HG03432 (cell line): Measurements from ENCODE around the gene CFAP73.
"Not testable (repeated sequence)": the region's sequence is repeated elsewhere in the genome, so short reads cannot be mapped to it uniquely, and the experiment has no call there.

Source experiments
- ATAC-seq: cut with Tn5 transposase; IDR thresholded peaks from one replicate; pipeline ENCODE4 v1.9.1; 2021; ENCODE audit warnings: mild to moderate bottlenecking, moderate library complexity; ENCODE audit not compliant: unreplicated experiment

CFAP73 gene

GRCh38 chr12:113149361-113150150 is at the start of gene CFAP73:
Gene CFAP73 (plus strand): TSS chr12:113149724. CDS start chr12:113149858, 134 bp downstream.
- ATAC-seq = no peak

- no peak for ATAC-seq
Observed at GRCh38 chr12:113099764-113100163, 49.8 kb upstream of the CFAP73 start.

- no peak for ATAC-seq
Observed at GRCh38 chr12:113101751-113102150, 47.8 kb upstream of the CFAP73 start.

GRCh38 chr12:113102811-113103210 is 46.7 kb upstream of the CFAP73 start:
- no peak for ATAC-seq

DNA sequence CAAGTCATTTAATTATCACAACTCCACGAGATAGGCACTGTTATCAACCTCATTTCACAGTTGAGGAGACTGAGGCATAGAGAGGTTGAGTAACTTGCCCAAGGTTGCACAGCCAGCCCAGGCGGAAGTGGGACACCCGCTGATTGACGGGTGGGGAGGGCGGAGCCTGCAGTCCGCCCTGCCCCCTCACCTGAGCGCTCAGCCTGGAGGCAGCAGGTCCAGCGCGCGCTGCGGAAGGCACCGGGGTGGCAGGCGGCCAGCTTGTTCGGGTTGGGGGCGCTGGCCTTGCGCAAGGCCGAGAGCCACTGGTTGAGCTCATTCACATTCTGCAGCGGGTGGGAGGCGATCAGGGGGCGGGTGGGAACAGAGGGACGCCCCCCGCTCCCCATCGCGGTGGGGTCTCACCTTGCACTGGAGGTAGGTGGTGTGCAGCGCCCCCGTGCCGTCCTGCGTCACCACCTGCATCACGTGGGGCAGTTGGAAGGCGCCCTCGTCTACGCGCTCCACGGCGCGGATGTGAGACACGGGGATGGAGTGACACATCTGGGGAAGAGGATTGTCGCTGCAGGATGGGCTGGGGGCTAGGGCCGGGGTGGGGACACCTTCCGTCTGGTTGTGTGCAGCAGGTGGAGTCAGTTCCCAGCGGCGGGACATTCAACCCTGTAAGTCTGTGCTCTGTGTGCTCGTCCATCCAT is 45.6 kb upstream of the CFAP73 start:
- no peak for ATAC-seq

DNA sequence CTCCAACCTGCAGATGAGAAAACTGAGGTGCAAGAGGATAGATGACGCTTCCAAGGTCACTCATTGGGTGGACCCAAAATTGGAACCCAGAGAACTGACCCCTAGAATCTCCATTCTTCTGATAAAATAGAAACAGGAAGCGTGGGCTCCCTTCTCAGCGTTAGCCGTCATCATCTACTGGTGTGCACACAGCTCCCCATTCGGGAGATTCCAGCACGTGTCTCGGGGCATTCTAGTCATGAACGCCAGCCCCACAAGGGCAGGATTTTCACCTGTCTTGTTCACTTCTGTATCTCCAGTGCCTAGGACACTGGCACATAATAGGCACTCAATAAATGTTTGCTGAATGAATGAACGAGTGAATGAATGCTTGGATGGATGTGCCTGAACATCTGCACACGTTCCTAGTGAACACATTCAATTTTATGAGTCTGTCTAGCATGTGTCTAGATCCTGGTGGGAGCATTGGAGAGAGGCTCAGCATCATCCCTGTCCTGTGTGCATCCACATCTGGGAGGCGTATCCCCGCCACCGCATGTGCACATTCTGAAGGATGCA is 44.5 kb upstream of the CFAP73 start:
- ATAC-seq = no peak

DNA sequence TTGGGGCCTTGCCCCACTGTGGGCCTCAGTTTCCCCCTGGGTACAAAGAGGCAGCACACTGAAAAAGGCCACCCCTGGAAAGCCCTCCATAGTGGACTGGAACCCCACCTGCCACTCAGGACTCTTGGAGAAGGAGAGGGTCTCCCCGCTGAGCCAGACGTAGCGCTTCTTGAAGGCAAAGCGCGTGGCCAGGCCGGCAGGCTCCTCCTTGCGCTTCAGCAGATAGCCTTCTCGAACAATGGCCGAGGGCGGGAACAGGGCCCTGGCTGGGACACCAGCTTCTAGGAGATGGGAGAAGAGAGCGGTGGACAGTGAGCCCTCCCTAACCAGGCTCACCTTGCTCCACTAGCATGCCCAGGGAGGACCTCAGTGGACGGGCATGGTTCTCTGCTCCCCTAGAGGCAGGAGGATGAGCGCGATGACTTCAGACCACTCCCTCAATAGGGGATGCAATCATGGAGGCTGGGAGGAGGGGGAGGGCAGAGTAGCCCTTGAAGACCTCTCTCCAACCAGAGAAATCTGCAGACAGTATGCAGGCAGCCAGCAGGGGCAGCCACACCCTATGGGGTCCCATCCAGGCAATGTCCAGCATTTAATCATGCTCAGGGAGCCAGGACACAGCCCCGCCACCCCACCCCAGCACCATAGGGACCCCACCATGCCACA is 43.8 kb upstream of the CFAP73 start:
- ATAC-seq = no peak

DNA sequence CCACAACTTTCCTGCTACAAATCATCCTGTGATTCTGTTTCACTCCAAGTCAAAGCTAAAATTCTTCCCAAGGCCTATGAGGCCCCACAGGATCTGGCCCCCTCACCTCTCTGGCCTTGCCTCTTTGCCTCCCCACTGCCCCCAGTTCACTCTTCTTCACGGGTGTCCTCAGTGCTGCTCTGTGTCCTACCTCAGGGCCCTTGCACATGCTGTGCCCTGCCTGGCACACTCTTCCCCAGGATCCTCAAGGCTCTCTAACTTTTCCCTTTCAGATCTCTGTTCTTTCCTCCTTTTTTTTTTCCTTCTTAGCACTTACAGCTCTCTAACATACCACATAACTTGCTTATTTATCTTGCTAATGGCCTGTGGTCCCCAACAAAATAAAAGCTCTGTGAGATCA is 43.2 kb upstream of the CFAP73 start:
- ATAC-seq = no peak

DNA sequence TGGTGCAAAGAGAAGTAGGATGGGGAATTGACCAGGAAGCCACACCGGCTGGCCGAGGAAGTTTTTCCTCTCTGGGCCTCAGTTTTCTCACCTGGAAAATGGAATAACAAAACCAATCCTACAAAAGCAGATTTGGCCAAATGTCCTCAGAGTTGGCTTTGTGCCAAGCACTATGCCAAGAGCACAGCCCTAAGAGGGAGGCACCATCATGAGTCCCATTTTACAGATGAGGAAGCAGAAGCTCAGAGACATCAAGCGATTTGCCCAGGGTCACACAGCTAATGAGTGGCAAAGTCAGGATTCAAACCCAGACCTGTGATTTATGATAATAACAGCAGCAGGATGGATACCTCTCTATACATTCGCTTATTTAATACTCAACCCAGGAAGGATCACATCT is 41.2 kb upstream of the CFAP73 start:
- ATAC-seq = no peak

DNA sequence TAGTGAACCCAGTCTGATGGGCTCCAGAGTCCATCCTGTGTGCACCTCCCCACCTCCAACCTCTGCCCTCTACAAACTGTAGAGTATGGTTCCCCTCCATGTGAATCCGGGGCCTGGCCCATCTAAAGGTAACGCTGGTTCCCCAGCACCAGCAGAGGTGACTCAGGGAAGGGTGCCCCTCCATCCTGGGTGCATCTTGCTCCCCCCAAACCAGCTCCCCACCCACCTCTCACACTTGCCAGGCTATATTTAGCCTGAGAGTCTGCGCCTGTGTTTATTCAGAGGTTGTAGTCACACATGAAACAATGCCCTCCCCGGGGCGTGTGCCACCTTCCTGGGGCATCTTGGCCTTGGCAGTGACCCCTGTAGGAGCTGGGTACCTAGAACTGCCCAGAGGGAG is 40.2 kb upstream of the CFAP73 start:
- ATAC-seq = no peak

DNA sequence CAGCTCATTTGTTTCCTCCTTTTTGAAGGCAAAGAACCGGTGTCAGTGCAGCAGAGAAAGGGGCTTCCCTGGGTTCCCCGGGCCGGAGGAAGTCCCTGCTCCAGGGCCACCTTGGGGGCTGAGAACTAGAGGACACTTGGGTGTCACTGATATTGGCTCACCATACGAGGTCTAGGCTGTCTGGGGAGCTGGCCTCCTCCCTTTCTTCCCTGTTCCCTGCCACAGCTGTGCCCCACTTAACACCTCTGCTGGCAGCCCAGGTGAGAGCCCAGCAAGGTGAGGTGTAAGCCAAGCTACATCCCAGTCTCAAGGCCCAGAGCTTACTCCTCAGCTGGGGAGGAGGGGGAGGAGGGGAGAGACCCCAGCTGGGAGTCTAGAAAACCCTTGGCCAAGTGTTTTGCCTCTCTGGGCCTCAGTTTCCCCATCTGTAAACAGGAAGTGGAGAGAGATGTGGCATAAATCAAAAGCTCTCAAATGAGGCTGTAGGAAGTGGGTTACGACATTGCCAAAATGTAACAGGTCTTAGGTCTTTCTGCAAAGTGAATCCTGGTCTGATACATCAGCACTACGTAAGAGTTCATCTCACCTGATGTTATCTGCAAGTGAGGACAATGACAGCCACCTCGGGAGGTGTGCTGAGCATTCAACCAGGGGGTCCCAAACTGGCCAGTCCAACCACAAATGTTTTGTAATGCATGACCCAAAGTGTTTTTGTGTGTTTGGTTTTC is 39.5 kb upstream of the CFAP73 start:
- ATAC-seq = no peak

GRCh38 chr12:113111247-113111646 is 38.3 kb upstream of the CFAP73 start:
- ATAC-seq = no peak

- ATAC-seq = no peak
Observed at GRCh38 chr12:113112043-113112899, 37.3 kb upstream of the CFAP73 start.

GRCh38 chr12:113113397-113113796 is 36.1 kb upstream of the CFAP73 start:
- no peak for ATAC-seq

GRCh38 chr12:113114447-113115178 is 34.9 kb upstream of the CFAP73 start:
- no peak for ATAC-seq

DNA sequence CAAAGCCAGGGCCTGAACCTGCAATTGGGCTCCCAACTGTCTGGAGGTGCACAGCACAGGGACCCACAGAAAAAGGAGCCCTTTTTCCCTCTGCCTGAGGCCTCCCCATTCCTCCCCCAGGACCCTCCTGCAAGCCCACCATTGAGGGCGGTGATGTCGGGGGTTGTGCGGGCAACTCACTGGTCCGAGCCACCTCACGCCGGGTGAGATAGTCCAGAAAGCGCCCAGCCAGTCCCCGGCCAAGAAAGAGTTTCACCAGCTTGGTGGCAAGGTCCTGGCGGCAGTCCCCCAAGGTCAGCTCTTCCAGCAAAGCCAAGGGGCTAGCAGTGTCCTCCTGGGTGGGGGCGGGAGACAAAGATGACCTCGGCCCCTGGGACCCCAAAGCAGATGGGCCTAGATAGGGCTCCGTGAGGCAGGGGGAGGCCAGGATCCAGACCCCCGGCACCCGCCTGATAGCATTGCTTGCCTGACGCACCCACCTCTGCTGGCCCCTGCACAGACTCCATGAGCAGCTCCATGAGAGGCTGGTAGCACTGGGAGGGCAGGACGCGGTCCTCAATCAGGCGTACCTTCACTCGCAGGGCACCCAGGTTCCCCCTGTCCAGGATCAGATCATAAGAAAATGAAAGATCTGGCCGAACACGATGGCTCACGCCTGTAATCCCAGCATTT is 33.9 kb upstream of the CFAP73 start:
- ATAC-seq = no peak

DNA sequence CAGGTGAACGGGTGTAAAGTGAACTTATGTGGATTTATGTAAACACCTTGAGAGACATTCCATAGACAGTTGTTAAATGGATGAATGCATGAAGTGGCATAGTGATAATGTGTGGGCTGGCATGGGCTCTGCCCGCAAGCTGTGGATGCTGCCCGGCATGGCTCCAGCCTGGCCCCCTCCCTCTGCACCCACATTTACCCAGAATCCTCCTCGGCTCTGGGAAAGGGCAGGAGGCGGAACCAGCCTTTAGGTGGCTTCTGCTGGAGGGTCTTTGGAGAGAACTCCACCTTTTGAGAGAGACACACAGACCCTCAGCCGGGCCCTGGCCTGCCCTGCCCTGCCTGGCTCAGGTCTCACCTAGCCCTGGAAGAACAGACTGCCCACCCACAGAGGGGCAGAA is 32.6 kb upstream of the CFAP73 start:
- no peak for ATAC-seq

DNA sequence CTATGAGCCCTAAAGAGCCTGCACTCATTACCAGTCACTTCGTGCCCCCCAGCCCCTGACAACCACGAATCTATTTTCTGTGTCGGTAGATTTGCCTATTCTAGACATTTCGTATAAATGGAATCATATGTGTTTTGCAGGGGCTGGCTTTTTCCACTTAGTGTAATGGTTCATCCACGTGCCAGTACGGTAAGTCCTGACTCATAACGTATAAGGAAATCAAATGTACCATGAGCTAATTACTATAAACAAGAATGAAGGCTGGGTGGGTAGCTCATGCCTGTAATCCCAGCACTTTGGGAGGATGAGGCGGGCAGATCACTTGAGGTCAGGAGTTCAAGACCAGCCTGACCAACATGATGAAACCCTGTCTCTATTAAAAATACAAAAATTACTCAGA is 31.8 kb upstream of the CFAP73 start:
- ATAC-seq = not testable (repeated sequence)

- no peak for ATAC-seq
Observed at GRCh38 chr12:113118142-113118541, 31.4 kb upstream of the CFAP73 start.
